HEK293T (cell line): Measurements from ENCODE around the gene NEUROG2.

ENCODE experiments used
- FOXA1 ChIP-seq: fragments of 450-650 bp; IDR thresholded peaks from 2 replicates; pipeline ENCODE4 v1.6.1; 2016; ENCODE audit warnings: mild to moderate bottlenecking
- FOXK2 ChIP-seq: fragments of 450-650 bp; IDR thresholded peaks from 2 replicates; pipeline ENCODE4 v1.6.1; 2016; ENCODE audit warnings: mild to moderate bottlenecking
- HDGF ChIP-seq: fragments of 450-650 bp; IDR thresholded peaks from 2 replicates; pipeline ENCODE4 v1.6.1; 2017; ENCODE audit warnings: antibody characterized with exemption, borderline replicate concordance
- TARDBP ChIP-seq: fragments of 450-650 bp; IDR thresholded peaks from 2 replicates; pipeline ENCODE4 v1.6.1; 2016

DNA sequence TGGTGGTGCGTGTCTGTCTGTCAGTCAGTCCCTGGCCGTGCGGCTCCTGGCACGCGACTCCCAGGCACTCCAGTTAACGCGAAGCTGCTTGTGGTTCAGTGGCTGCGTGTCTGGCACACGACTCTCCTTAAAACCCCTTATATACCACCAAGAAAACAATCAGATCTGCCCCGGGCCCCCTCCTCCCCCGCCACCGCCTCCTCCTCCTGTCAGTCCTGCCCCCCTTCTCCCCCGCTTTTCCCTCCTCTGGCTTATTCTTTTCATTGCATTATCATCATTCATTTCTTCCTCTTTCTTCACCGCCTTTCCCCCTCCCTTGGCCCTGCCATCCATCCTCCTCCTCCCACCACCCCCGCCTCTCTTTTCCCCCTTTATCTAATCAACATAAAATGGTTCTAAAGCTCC, at the start of gene NEUROG2:
- TF ChIP-seq FOXA1, result no peak
- TF ChIP-seq TARDBP, result no peak
- no peak for TF ChIP-seq HDGF
- TF ChIP-seq FOXK2, result no peak
